ENCODE results near the gene RGS11.
"Not testable (repeated sequence)": the region's sequence is repeated elsewhere in the genome, so short reads cannot be mapped to it uniquely, and the experiment has no call there.

Gene RGS11

DNA sequence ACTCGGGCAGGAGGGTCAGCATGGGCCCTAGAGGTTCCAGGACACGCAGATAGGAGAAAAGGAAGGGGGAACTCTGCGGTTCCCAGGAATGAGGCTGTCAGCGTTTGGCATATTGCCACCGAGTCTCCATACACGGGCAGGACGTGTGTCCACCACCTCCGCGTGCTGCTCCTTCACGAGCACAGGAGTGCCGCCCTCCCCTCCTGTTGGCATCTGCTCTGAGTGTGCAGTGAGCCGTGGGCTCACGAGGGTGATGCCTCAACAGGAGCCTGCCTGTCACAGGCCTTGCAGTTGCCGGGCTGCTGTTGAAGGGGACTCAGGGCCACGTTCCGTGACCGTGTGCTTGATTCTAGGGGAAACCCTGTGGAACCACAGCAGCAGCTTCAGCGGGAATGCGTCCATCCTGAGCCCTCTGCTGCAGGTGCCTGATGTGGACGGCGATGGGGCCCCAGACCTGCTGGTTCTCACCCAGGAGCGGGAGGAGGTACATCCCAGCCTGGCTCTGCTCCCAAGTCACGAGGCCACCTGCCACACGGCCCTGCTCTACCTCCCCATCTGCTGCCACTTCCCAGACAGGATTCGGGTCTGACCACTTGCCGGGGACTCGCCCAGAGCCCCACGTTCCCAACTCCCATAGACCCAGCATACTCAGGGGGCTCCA, 14.6 kb downstream of the RGS11 start:
- no peak for DNase-seq

DNA sequence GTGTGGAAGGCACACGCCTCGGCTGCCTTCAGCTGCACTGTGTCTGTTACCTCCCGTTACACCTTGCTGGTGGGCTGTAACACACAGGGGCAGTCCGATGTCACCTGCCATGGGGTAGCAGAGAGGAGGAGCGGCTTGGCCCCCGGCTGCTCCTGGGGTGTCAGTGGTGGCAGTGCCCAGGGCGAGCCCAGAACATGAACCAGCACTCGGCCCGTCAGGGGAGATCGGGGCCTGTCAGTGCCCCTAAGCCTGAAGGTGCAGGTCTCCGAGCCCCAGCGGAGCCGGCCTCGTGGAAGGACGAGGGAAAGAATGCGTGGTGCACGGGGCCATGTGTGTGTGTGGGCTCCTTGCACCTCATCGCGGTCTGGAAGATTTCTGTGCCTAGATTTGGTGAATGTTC, 15.4 kb downstream of the RGS11 start:
- no peak for DNase-seq

DNA sequence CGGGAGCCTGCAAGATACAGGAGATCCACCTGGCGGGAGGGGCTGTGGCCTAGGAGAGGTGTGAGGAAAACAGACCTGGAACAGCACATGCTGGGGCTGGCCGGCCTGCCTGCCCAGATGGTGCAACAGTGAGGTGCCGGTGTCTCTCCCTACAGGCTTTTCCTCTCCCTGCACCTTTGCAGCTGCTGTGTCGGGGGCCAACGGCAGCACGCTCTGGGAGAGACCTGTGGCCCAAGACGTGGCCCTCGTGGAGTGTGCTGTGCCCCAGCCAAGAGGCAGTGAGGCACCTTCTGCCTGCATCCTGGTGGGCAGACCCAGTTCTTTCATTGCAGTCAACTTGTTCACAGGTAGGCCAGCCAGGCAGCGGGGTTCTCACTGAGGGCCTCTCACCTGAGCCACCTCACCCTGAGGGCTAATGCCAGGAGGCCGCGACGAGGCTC, 15.9 kb downstream of the RGS11 start:
- no peak for DNase-seq

- no peak for DNase-seq
Observed at GRCh38 chr16:259226-259625, 16.5 kb downstream of the RGS11 start.

DNA sequence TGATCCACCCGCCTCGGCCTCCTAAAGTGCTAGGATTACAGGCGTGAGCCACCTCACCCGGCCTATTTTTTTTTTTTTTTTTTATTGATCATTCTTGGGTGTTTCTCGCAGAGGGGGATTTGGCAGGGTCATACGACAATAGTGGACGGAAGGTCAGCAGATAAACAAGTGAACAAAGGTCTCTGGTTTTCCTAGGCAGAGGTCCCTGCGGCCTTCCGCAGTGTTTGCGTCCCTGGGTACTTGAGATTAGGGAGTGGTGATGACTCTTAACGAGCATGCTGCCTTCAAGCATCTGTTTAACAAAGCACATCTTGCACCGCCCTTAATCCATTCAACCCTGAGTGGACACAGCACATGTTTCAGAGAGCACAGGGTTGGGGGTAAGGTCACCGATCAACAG, 17.7 kb downstream of the RGS11 start:
- DNase-seq, result not testable (repeated sequence)

GRCh38 chr16:255183-255582, 20.6 kb downstream of the RGS11 start:
- DNase-seq, result no peak

DNA sequence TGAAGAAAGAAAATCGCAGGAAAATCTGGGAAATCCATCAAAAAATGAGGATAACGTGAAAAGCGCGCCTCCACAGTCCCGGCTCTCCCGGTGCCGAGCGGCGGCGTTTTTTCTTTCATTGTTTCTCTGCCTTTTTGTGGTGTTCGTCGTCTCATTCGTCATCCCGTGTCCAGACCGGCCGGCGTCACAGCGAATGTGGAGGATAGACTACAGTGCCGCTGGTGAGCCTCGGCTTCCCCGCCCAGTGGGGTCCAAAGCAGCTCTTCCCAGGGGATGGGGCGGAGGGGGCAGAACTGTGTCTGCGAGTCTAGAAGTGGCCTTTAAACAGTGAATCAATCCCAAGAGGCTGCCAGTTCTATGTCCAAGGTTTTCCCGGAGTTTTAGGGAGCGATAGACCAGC, 21.3 kb downstream of the RGS11 start:
- DNase-seq, result no peak

GRCh38 chr16:253833-254232, 21.9 kb downstream of the RGS11 start:
- DNase-seq, result peak in 1 of 2 donors; percentile 6

GRCh38 chr16:252366-253337, 23.1 kb downstream of the RGS11 start:
- peak in 1 of 2 donors; percentile 39 for DNase-seq

DNA sequence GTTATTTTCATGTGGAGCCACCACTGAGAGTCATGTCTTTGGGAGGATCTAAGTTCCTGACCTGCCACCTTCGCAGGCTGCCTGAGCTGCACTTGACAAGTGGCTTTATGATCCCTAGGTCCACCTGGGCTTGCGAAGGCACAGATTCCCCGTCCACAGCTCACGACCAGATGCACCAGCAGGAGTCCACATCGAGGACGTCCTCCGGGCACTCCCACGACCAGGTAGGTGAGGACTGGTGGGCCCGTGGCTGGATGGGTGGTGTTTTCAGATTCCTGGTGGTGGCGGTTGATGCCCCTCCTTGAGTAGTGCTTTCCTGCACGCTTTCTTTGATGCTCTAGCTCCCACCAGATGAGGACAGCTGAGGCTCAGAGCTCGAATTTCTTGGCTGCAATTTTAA, 26.3 kb downstream of the RGS11 start:
- no peak for DNase-seq

- DNase-seq, result no peak
Observed at GRCh38 chr16:247027-247426, 28.7 kb downstream of the RGS11 start.

DNA sequence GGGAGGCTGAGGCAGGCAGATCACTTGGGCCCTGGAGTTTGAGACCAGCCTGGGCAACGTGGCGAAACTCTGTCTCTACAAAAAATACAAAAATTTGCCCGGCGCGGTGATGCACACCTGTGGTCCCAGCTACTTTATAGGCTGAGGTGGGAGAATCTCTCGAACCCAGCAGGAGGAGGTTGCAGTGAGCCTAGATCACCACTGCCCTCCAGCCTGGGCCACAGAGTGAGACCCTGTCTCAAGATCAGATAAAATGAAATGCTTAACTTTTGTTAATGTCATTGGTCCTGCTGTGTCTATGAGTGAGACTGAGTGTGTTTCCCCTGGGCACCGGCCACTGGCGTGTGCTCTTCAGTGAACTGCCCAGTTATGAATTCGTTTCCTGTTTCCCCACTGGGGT, 30.6 kb downstream of the RGS11 start:
- no peak for DNase-seq

DNA sequence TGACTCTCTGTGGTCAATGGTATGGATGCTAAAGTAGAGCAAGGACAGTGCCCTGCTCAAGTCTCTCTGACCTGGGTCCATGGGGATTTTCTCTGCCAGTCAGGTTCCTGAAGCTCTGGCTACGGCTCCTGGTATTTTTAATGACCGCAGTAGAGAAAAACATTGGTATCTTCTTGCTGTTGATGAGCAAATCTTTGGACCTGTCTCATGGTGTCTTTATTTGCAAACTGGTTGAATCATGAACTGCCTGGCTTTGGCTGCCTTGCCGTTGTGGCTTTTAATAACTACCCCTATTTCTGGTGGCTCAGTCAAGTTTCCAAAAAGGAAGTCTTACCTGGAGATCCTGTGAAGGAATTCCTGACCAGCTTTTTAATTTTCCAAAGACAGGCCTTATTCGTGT, 32.4 kb downstream of the RGS11 start:
- DNase-seq, result no peak

- DNase-seq, result no peak
Observed at GRCh38 chr16:242281-242680, 33.5 kb downstream of the RGS11 start.

DNA sequence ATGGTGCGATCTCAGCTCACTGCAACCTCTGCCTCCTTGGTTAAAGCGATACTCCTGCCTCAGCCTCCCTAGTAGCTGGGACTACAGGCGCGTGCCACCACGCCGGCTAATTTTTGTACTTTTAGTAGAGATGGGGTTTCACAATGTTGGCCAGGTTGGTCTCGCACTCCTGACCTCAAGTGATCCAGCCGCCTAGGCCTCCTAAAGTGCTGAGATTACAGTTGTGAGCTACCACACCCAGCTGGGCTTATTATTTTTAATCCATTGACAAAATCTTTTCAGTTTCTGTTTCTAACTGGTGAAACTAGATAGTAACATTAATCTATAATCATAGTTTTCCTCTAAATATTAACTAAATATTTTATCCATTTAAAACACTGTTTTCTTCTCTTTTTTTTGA, 35.2 kb downstream of the RGS11 start:
- no peak for DNase-seq

- no peak for DNase-seq
Observed at GRCh38 chr16:239948-240277, 35.8 kb downstream of the RGS11 start.

- peak; percentile 93 to 95 for DNase-seq
Observed at GRCh38 chr16:234468-235305, 41.1 kb downstream of the RGS11 start, which contains the start of gene FAM234A. FAM234A (plus strand) TSS chr16:234821; CDS start chr16:254414, 19,593 bp downstream.

GRCh38 chr16:230949-231348, 44.8 kb downstream of the RGS11 start:
- no peak for DNase-seq

DNA sequence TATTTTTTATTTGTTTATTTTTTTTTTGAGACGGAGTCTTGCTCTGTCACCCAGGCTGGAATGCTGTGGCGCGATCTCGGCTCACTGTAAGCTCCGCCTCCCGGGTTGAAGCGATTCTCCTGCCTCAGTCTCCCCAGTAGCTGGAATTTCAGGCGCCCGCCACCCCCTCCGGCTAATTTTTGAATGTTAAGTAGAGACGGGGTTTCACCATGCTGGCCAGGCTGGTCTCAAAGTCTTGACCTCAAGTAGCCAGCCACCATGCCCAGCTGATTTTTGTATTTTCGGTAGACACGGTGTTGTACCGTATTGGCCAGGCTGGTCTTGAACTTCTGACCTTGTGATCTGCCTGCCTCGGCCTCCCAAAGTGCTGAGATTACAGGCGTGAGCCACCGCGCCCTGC, 45.4 kb downstream of the RGS11 start:
- DNase-seq, result not testable (repeated sequence)

- no peak for DNase-seq
Observed at GRCh38 chr16:229731-230281, 45.9 kb downstream of the RGS11 start.

DNA sequence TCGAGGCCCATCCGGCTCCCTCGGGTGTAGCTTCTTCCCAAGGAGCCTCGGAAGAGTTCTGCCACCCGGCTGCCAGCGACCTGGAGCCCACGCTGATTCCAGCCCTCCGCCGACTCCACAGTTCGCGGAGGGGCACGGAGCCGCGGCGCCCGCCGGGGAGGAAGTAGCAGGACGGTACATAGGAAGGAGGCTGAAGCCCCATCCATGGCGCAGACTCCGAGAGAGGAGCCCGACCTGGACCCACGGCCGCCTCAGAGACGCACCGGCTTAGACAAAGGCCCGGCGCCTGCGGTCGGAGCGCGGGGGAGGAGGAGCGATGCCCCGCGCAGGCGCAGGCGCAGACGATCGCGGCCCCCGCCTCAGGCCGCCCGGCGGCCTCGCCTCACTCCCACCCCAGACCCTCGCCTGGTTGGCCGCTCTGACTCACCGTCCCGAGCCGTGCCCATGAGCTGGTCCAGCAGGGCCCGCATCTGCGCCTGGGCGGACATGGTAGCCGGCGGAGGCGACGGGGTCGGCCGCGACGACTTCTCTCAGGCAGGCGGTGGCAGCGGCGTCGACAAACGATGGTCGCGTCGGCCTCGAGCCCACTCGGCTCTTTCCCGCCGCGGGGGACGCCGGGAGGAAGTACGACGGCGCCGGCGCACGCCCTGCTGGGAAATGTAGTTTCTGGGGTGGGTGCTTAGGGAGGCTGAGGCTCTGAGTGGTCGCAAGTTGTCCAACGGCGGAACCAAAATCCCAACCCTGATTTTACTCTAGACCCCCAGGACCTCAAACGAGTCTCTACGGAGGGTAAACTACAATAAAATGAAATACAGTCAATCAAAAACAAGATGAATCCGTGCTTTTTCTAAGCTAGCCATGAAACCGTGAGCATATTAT, 46.7 kb downstream of the RGS11 start, which contains the start of gene LUC7L:
Gene LUC7L (minus strand): TSS at position 598 of the 879 bp plus-strand sequence. CDS start 110 bp downstream, at position 488.
- peak; percentile 82 to 89 for DNase-seq
